GM19395 (cell line): ENCODE results near the gene SULF2.

Source experiments
- ATAC-seq: cut with Tn5 transposase; IDR thresholded peaks from one replicate; pipeline ENCODE4 v1.9.1; 2021; ENCODE audit warnings: mild to moderate bottlenecking, moderate library complexity; ENCODE audit not compliant: unreplicated experiment

Gene SULF2

DNA sequence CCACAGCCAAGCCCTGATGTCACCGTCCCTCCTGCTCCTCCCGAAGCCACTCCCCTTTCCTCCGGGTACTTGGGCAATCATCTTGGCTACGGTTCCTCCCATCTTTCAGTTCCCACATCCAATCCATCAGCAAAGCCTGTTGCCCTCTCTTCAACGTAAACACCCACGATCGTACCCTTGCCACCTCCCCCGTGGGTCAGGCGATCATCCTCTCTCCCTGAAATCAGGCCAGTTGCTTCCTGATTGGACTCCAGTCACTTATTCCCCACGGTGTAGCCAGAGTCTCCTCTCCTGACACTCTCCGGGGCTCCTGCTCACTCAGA is 44.5 kb downstream of the SULF2 start:
- no peak for ATAC-seq

DNA sequence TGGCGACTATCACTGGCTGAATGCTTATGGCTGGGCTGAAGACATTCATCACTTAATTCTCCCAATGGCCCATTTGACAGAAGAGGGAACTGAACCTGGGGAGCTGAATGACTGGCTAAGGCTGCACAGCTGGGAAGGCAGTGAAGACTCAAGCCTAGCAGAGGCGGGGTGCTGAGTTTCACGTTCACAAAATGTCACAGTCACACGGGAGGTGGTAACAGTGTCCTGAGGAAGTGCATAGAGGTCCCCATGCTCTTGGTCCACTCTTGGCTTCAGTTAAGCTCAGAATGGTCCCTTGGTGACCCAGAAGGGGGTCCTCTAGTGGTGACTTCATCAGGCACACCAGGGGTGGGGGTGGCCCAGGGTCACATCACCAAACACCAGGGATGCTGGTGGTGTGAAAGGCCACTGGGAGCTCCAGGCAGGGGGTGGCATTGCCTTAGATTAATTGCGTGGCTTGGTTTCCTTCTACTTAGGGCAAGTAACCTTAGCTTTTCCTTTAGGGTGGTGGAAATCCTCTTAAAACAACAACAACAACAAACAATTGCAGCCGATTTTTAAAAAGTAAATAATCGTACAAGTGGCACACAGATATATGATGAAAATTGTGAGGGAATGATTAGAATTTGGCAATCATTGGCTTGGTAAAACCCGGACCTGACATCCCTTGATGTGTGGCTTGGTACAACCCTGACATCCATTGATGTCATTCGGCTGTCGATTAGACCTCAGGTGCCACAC is 45.0 kb downstream of the SULF2 start:
- no peak for ATAC-seq

DNA sequence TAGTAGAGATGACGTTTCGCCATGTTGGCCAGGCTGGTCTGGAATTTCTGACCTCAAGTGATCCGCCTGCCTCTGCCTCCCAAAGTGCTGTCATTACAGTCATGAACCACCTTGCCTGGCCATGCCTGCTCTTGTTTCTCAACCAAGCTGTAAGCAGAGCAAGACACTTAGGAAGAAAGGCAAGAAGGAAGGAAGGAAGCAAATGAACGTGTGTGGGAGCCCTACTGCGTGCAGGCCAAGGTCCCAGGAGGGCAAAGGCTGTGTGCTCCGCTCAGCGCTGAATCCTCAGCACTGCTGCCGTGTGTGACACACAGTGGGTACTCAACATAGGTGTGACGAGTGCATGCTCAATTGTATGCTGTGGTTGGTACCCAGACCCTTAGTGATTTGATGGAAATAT is 47.4 kb downstream of the SULF2 start:
- no peak for ATAC-seq

DNA sequence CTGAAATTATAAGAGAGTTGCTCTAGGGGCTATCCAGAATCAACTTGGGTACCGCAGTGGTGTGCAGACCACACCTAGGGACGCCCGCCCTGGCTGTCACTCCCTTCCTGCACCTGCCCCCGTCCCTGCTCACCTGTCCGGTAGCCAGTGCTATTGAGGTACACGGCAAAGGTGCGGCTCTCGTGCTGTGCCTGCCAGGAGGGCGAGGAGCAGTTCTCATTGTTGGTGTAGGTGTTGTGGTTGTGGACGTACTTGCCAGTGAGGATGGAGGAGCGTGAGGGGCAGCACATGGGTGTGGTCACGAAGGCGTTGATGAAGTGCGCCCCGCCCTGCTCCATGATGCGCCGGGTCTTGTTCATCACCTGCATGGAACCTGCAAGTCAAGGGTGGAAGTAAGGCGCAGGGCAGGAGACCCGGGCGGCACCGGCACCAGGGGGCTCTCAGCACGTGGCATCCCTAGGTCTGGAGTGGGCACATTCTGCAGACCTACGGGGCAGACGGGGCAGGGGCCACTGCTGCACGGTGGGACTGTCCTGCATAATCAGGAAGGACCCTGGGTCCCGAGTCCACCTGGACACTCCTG is 48.6 kb downstream of the SULF2 start:
- ATAC-seq, result no peak

DNA sequence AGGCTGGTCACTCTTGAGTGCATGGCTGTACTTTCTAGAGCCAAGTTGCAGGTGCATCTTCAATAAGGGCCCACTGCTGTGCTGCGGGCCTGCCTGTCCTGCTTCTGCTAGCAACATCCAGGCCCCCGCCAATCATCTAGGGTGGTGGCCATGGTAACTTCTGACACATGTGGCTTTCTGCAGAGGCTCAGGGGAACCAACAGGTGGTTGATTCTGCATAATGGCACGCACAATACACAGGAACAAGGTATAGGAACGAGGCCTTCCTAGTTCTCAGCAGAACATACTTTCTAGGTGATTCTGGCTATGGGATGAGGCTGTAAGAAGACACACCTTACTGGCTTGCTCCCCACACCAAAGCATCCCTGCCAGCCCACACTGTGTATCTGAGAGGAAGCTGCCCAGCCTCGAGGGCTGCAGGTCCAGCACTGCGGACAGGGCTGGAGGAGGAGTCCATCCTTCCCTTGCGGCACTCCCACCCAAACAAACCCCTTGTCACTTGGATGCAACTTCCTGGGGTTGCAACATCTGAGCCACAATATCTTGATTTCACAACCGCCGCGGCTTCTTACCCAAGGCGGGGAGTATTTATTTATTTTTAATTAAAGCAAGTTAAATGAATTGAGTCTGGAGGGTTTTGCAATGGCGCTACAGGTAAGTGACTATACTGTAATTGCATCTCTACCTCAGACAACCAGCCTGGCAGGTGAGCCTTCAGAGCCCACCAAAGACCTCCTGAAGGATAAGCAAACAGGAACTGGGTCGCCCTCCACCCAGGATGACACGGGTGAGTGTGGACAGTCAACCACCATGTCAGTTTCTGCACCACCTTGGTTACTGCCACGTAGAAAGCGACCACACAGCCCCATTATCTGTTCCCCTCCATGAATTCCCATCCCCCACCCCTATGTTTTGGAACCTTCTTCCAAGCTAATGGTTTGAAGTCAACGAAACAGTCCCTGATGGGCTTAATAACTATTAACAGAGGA is 49.6 kb downstream of the SULF2 start:
- no peak for ATAC-seq

DNA sequence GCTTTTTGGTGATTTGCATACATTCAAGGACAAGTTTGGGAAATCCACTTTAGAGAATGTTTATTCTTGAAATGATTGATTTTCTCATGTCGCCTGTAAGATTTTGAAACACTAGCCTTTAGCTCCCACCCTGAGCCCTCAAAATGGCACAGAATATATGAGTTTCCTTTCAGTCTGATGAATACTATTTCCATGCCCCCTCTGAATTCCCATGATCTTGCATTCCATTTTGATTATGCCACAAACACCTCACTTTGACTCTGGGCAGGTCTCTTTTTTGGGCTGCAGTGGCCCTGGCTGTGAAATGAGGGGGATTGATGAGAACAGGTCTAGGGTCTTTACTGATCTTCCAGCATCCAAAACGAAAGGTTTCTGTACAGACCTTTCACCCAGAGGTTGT is 50.4 kb downstream of the SULF2 start:
- no peak for ATAC-seq

DNA sequence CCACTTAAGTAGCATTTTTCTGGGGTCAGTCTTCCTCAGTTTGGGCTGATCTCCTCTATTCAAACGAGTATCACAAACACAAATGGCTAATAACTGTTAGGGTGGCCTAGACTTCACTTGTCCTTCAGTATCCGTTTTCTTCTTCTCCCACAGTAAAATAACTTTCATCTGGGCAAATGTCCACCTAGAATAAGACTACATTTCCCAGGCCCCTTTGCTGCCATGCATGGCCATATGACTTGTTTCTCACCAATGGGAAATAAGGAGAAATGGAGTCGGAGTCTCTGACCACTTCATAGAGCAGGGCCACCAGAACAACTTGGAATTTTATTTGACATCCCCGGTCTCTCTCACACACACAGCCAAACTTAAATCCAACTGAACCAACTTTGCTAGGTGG is 51.4 kb downstream of the SULF2 start:
- ATAC-seq, result no peak

DNA sequence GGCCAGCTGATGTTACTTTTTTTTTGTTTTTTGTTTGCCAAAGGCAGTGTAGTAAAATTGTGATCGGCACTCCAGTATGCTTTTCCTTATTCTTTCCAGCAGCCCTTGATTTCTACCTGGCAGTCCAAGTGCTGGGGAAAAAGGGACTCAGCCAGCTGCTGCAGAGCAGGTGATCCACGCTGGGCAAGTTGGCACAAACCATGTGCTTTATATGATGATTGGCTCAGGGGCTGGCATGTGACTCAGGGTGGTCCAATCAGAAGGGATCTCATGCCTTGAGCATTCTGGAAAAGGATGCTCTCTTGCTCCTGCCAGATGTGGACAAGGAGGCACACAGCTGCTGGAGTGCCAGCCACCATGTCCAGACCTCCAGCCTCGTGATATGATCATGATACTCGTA is 54.5 kb downstream of the SULF2 start:
- no peak for ATAC-seq

DNA sequence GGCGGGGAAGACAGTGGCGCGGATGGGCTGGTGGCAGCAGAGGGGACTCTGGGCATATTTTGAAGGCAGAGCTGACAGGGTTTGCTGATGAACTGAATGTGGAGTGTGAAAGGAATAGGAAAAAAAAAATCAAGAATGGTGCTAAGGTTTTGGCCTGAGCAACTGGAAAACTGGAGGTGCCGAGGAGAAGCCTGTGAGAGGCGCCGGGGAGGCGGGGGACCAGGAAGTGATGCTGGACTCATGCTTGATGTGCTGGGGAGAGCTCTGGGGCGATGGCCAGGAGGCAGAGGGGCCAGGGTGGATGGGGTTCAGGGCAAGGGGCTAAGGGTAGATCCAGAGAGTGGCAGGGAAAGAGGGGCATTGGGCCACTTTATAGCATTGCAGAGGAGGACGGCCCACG is 55.8 kb downstream of the SULF2 start:
- no peak for ATAC-seq

DNA sequence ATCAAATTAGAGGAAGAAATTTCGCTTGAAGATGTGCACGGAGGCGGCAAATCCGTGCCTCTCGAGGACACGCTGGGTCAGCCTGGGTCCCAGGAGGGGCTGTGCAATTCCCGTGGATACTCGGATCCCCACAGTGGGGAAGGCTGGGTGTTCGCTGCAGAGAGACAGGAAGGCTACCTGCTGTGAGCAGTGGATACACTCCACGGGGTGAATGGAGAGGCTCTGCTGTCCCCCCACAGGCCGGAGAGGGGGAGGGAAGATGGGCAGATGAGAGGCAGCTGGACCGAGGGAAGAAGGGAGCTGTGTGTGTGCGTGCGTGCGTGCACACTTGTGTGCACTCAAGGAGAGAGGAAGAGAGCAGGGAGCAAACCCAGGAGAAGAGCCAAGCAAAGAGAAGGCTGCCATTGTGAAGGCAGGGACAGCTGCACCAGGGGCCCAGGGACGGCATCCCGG is 57.3 kb downstream of the SULF2 start:
- ATAC-seq, result no peak

DNA sequence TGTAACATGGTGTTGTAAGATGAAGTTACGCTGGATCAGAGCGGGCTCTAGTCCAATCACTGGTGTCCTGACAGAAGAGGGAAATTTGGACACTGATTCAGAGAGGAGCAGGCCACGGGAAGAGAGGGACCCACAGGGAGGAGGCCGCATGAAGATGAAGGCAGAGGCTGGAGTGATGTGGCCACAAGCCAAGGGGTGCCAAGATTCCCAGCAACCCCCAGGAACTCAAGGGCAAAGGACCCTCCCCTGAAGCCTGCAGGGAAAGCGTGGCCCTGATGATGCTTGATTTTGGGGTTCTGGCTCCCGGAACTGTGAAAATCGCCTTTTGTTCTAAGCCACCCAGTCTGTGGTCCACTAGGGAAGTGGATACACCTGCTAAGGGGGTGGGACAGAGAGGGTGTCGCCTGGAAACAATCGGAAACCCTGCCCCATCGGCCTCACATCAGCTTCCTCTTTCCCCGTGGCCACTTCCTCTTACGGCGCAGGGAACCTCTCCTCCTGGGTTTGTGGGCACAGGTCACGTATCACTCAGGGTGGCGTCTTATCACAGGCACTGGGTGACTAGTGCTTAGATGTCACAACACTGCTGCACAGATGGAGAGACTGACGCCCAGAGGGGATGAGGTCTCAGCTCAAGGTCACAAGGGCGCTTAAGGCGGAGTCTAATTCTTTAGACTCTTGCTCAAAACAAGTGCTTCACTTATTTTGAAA is 58.0 kb downstream of the SULF2 start:
- ATAC-seq, result peak; percentile 86

DNA sequence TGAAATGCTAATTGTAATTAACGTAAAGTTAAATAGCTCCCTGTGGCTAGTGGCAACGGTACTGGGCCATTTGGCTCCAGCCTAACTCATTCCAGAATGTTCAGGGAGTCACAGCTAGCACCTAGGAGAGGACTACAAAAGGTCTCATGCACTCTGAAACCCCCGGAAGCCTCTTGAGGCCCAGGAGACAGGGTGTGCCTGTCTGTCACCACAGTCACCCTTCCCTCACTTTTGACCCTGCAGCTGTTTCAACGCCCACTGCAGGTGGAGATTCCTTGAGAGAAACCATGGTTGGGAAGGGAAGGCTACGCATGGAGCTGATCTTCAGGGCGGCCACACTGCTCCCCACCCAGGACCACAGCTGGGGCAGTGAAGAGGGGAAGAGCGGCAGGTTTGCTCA is 58.6 kb downstream of the SULF2 start:
- ATAC-seq, result no peak

DNA sequence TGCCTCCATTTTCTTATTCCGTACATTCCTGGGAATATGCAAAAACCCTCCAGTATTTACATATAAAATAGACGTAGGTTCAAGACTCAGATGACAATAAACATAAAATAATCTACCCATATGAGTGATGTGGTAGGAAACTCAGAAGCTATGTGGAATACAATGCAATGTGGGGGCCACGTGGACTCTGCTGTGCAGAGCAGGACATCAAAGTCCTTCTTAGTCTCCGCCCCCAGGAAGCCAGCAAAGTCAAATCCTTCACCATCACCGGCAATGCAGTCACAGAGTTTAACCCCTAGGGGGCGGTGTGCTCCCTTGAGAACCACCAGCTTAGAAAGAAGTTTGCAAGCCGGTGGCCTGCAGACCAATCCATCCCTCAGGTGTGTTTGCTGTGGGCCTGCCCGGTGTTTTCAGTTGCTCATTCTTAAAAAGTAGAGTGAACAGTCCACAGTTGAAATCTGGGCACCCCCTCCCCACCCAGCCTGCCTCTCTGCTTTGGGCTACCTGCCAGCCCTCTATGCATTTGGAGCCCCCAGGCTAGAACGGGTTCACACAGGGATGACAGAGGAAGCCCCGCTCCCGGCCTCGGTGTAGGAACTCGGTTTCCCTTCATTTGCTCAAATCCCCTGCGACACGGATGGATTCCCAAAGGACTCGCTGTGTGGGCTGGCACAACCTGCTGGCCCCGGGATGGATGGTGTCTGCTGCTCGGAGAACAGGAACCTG is 59.9 kb downstream of the SULF2 start:
- ATAC-seq, result no peak

DNA sequence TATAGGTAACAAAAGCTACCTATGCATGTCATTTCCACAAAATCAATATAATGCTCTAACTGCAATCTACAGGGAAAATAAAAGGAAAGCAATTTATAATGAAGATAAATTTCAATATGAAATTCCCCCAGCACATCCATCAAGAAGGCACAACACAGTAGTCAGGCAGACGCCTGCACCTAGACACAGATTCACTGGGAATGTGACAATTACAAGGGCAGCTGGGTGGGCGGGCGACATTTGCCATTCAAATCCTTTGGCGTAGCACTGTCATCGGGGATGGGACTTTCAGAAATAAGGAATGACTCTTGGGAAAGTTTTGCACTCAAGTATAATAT is 60.4 kb downstream of the SULF2 start:
- no peak for ATAC-seq

DNA sequence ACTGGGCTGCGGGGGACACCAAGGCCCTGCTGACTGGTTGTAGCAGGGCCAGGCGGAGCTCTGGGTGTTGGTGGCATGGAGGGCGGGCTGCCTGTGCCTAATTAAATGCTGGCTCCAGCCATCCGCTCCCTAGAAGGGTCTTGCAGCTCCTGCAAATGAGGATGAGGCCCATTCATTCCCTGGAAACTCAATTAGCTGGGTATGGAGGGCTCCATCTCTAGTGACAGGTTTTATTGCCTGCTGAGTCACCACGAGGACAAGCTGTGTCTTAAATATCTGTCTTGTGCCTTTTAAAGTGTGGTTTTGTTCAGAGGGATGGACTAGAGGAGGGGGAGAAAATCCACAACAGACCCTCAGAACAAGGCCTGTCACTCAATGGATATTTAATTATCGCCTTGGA is 60.9 kb downstream of the SULF2 start:
- ATAC-seq, result no peak

DNA sequence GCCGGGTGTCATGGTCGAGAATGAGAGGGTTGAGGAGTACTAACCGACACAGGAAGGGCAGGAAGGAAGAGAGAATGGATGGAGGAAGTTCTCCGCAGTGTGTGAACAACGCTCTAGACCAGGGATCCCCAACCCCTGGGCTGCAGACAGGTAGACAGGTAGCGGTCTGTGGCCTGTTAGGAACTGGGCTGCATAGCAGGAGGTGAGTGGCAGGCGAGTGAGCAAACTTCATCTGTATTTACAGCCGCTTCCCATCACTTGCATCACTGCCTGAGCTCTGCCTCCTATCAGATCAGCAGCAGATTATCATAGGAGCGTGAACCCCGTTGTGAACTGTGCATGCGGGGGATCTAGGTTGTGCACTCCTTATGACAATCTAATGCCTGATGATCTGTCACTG is 62.0 kb downstream of the SULF2 start:
- no peak for ATAC-seq

DNA sequence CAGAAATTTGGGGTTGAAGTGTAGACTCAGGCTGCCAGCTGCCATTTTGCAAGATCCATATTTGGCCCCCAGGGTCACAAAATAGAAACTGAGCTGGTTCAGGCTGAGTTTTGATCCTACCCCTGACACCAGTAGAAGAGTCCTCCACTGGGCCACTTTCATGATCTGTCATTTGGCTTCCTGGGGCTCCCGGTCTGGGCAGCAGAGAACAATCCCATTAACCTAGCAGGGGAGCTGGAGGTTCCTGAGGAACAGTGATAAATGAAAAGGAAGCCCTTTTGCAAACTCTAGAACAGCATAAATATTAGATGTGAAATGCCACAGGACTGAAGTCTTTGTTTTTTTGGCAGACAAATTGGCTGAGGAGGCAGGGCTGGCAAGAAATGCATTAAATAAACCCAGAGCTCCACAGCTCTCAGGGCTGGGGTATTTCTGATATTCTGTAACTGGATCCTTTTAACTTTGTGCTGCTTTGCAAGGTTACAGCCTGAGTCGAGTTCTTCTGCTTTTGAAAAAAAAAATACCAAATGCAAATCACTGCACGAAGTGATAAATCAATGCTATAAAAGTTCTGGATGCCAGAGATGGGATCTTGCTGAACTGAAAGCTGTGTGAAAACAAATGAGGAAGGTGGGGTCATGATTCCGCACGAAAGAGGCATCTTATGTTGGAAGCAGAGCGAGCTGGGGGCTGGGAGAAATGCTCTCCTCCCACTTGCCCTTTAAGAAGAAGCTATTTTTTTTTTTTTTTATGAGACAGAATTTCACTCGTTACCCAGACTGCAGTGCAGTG is 64.4 kb downstream of the SULF2 start:
- no peak for ATAC-seq

DNA sequence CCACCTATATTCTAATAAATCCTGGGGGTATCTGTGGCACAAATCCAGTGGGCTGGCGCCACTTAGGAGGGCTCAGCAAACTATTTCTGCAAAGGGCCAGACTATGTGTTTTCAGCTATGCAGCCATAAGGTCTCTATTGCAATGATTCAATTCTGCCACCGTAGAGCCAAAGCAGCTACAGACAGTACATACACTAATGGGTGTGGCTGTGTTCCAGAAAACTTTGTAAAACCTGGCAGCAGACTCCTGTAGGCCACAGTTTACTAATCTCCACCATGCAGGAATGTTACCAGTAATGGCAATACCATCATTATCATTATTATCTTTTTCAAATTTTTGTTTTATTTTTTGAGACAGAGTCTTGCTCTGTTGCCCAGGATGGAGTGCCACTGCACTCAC is 65.7 kb downstream of the SULF2 start:
- no peak for ATAC-seq

DNA sequence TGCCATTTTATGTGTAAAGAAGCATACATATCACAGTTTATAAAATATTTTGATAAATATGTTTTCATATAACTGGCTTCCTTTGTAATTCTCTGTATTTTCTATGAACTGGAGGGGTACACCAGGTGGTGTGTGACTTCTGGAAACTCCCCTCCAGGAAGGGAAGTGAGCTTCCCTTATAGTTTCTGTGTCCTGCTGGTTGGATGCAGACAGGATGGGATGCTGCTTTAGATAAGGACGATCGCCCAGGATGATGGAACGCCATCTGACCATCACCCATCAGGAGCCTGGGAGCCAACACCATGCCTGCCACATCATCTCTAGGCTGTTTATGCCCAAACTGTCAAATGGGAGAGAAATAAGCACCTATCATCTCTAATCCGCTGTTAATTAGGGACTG is 66.1 kb downstream of the SULF2 start:
- ATAC-seq, result no peak

DNA sequence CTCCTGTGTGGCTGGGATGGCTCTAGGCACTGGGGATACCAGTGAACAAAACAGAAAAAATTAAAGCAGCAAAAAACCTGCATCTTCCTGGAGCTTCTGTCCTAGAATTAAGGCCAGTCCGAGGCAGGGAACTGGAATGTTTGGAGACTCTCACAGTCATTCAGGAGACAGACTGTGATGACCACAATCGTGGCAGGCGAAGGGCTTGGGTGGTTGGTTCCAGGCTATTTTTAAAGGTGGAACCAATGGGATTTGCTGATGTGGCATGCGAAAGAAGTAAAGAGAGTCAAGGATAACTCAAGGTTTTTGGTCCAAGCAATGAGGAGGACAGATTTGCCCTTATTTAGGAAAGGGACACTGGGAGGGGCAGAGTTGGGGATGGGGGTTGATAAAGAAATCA is 66.9 kb downstream of the SULF2 start:
- ATAC-seq, result no peak
